D341Med (cell line): Measurements from ENCODE around the gene KTN1.

Source experiments
- DNase-seq: peaks from one replicate; pipeline ENCODE4 v3.0.0; 2012; ENCODE audit warnings: low spot score

KTN1 gene

GRCh38 chr14:55667801-55668200 is 87.8 kb downstream of the KTN1 start:
- no peak for DNase-seq

GRCh38 chr14:55671641-55672040 is 91.6 kb downstream of the KTN1 start:
- DNase-seq: no peak

DNA sequence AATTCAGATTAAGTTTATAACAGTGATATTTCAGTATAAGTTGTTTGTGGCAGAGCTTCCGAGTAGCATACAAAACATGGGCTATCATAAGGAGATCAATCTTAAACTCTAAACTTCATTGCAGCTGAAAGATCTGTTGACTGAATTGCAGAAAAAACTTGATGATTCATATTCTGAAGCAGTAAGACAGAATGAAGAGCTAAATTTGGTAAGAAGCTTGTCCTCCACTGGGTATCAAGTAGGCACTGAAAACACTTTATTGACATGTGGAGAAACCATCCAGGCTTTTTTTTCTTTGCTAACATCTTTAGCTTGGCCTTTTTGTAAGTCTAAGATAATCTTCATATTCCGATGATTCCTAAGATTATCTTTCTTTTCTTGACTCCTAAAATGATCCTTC is 93.0 kb downstream of the KTN1 start:
- DNase-seq: no peak

GRCh38 chr14:55681096-55681495 is 101.1 kb downstream of the KTN1 start:
- no peak for DNase-seq

DNA sequence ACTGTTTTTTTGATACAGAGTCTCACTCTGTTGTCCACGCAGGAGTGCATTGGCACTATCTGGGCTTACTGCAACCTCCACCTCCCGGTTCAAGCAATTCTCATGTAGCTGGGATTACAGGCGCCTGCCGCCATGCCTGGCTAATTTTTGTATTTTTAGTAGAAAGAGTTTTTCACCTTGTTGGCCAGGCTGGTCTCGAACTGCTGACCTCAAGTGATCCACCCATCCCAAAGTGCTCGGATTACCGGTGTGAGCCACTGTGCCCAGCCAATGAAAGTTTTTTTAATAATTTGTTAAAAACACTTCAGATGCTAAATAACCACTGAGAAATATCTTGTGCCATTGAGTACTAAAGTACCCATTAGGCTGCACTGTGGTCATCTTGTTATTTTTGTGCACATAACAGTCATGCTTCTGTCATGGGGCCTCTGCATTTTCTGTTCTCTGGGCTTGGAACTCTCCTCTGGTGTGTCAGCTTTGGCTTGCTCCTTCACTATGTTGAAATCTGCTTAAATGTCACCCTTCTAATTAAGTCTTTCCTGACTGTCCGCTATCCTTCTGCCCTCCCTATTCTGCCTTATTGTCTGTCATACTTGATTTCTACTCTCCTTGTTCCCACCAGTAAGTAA is 105.1 kb downstream of the KTN1 start:
- no peak for DNase-seq

DNA sequence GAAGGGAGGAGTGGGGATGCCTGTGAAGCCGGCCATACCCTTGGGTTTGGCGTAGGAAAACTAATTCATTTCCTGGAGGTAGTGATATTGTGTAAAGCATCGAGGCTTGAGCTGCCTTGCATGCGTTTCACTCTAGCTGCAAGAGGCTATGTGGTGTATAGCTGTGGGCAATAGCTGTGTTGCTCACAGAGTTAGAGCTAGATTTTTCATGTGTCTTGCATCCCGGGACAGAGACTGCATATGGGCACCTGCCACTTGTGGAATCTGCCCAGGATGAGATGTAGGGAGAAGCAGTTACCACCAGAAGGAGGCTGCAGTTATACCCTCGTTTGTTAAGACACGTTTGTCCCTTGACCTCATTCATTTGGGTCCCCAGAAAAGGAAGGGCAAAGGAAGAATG is 106.7 kb downstream of the KTN1 start:
- no peak for DNase-seq

GRCh38 chr14:55688566-55688965 is 108.6 kb downstream of the KTN1 start:
- DNase-seq: no peak

- DNase-seq: no peak
Measured at GRCh38 chr14:55689981-55690871, 110.2 kb downstream of the KTN1 start.

DNA sequence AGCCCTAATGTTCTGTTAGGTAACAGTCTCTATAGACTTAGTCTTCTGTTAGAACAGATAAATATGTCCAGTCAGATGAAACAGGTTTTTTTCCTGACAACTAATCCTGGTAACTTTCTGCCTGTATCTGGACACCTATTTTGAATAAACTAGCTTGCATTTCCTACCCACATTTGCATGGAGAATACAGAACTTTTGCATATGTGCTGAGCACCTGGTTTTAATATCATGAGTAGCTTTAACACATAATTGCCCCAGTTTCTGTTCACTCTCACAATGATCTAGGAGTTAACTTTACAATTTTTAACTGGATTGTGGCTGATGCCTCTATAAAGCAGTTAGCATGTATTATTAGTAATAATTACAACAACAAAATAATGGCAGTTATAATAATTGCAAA is 111.7 kb downstream of the KTN1 start:
- DNase-seq: no peak

GRCh38 chr14:55693904-55694303 is 113.9 kb downstream of the KTN1 start:
- no peak for DNase-seq

- no peak for DNase-seq
Measured at GRCh38 chr14:55697414-55697861, 117.4 kb downstream of the KTN1 start.

- DNase-seq: no peak
Measured at GRCh38 chr14:55698051-55698450, 118.0 kb downstream of the KTN1 start.

- DNase-seq: no peak
Measured at GRCh38 chr14:55699131-55700057, 119.4 kb downstream of the KTN1 start.

- DNase-seq: no peak
Measured at GRCh38 chr14:55701638-55702037, 121.6 kb downstream of the KTN1 start.

- DNase-seq: no peak
Measured at GRCh38 chr14:55702511-55702910, 122.5 kb downstream of the KTN1 start.

GRCh38 chr14:55704654-55705053 is 124.6 kb downstream of the KTN1 start:
- no peak for DNase-seq

DNA sequence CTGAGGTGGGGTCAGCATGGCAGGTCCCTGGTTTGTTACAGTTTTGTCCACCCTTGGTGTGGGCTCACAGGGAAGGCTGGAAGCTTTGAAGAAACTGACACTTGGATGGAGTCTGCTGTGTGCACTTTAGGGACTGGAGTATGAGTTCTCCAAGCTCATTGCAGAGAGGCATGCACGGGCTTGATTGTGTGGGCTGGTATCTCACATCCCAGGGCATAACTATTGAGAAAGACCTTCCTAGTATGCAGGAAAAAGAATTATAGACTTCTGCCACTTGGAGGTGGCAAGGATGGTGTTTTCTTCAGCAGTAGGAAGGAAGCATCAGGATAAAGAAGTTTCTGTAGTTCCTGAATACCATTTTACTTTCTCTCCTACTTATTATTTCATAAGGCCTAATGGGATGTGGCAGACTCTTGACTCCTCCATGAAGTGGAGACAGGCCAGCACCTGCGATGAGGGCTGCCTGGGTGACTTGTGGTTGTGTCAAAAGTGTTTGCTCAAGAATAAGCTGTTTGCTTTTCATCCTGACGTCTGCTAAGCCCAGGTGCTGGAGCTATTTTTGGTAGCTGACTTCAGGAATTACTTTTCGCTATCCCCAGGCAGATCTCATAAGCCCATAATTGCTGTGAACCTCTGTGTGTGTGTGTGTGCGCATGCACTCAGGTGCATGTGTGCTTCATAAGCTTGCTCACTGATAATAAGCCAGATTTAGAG is 125.8 kb downstream of the KTN1 start:
- DNase-seq: peak; percentile 72

- DNase-seq: no peak
Measured at GRCh38 chr14:55706365-55706684, 126.3 kb downstream of the KTN1 start.

- no peak for DNase-seq
Measured at GRCh38 chr14:55706893-55707292, 126.9 kb downstream of the KTN1 start.

GRCh38 chr14:55707365-55707804 is 127.4 kb downstream of the KTN1 start:
- DNase-seq: no peak

DNA sequence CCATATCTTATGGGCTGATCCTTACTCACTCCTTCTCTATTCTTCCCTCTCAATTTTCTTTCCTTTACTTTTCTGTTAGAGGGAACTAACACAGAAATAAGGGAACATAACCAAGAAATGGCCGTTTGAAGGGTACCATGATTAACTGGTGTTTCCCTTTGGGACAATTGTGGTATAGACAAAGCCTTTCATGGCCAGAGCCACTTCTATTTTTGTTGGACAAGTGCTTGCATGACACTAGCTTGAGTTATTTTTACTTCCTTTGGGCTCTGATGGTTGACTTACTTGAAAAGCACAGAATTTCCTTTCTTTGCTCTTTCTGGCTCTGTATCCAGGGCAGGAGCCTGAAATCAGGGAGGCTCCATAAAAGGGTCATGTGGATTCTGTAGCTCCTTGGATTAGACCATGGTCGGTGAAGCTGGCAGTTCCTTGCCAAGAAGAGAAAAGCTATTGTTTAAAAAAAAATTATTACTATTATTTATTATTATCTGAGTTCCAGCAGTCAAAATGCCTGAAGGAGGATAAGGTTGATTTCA is 130.6 kb downstream of the KTN1 start:
- DNase-seq: no peak
